Fibroblast of peridontal ligament (primary cell): ENCODE data around the gene SLU7.

Experiments used
- DNase-seq: peaks from one replicate; pipeline ENCODE4 v3.0.0-alpha.2; 2010; ENCODE audit errors: extremely low read depth

The SLU7 gene

GRCh38 chr5:160367261-160367660, 51.6 kb downstream of the SLU7 start:
- no peak for DNase-seq

- no peak for DNase-seq
These were observed 52.7 kb downstream of the SLU7 start for GRCh38 chr5:160366230-160366629.

- DNase-seq: no peak
These were observed 55.1 kb downstream of the SLU7 start for GRCh38 chr5:160363660-160364395.

GRCh38 chr5:160363211-160363610, 55.7 kb downstream of the SLU7 start:
- peak; percentile 39 for DNase-seq

- DNase-seq: no peak
These were observed 57.2 kb downstream of the SLU7 start for GRCh38 chr5:160361624-160362228.

GRCh38 chr5:160360310-160360709, 58.6 kb downstream of the SLU7 start:
- DNase-seq: no peak

- DNase-seq: no peak
These were observed 59.1 kb downstream of the SLU7 start for GRCh38 chr5:160359816-160360215.

- DNase-seq: peak; percentile 51
These were observed 59.6 kb downstream of the SLU7 start for GRCh38 chr5:160359242-160359641.

GRCh38 chr5:160357861-160358411, 60.9 kb downstream of the SLU7 start:
- peak; percentile 40 for DNase-seq

GRCh38 chr5:160357394-160357793, 61.5 kb downstream of the SLU7 start:
- no peak for DNase-seq

- DNase-seq: no peak
These were observed 62.1 kb downstream of the SLU7 start for GRCh38 chr5:160356550-160357347.

GRCh38 chr5:160354666-160355065, 64.2 kb downstream of the SLU7 start:
- DNase-seq: no peak

- peak; percentile 67 for DNase-seq
These were observed 65.5 kb downstream of the SLU7 start for GRCh38 chr5:160353379-160353778.

- DNase-seq: no peak
These were observed 66.6 kb downstream of the SLU7 start for GRCh38 chr5:160352308-160352707.
